Transverse colon (tissue), 3 donors: ENCODE measurements around the gene GLI3.

Experiments used
- CTCF ChIP-seq, 5 experiments: fragments of 200-600 bp in 3 of 5; fragments of 450-650 bp in 2 of 5; sonication (generic) in 3 of 5; IDR thresholded peaks; 1 replicate in 2 of 5; 2 replicates in 3 of 5; pipeline ENCODE4 v1.5.1; 2016 to 2017; ENCODE audit warnings: antibody characterized with exemption in 5 of 5, inconsistent platforms in 3 of 5, mild to moderate bottlenecking in 2 of 5, moderate library complexity in 1 of 5
- EP300 ChIP-seq: sonication (generic); formaldehyde crosslinking; IDR thresholded peaks from one replicate; pipeline ENCODE4 v1.6.1; 2017; ENCODE audit warnings: antibody characterized with exemption, low read depth
- POLR2A ChIP-seq: fragments of 450-650 bp; IDR thresholded peaks from one replicate; pipeline ENCODE4 v1.6.1; 2016; ENCODE audit warnings: antibody characterized with exemption, mild to moderate bottlenecking, moderate library complexity

DNA sequence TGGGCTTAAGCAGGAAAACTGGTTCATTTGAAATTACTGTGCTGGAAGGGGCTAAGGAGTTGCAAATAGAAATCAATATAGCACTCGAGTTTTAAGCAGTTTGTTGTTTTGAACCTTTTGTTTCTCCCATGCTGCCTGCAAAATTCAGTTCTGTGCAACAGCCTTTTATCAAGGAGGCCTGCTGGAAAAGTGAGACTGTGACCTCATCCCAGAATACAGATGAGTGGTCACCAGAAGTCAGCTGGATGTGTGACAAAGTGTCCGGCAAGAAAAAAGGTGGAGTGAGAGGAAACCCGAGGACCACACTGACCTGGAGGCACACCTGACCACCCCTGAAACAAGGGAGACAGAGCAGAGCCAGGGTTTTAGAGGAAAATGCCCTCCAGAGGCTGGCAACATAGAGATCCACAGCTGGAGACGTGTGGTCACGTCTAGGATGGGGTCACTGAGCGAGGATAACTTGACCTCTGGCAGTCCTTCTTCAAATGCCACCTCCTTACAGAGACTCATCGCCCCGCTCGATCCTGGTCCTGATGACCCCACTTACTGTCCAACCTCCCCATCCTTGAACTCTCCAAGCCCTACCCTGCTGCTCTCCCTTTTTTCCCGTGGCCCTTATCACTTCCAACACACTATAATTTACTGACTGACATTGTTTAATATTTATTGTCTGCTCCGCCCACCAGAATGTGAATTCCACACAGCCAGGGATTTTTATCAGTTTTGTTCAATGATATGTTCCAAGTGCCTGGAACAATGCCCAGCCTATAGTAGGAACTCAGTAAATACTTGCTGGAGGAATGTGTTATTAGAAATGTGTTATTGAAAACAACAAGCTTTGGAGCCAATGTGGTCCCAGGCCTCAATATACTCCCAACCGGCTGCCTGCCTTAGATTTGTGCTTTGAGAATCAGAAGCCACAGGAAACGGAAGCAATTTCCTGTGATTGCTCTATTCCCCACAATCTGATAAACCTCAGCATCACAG is 243.8 kb downstream of the GLI3 start:
- no peak for TF ChIP-seq CTCF (IDR thresholded peaks at IDR 0.05)
- TF ChIP-seq EP300, result no peak
- TF ChIP-seq POLR2A, result no peak
